ENCODE measurements around the gene SND1. TPM values are rescaled to one million over a fixed set of nuclear protein-coding genes. Genes with fewer than 3 reads are reported as not detected.
"Not testable (repeated sequence)": the region's sequence is repeated elsewhere in the genome, so short reads cannot be mapped to it uniquely, and the experiment has no call there.

SND1 gene
- polyA plus RNA-seq, 5 donors: 117 to 170 (median 151) TPM

DNA sequence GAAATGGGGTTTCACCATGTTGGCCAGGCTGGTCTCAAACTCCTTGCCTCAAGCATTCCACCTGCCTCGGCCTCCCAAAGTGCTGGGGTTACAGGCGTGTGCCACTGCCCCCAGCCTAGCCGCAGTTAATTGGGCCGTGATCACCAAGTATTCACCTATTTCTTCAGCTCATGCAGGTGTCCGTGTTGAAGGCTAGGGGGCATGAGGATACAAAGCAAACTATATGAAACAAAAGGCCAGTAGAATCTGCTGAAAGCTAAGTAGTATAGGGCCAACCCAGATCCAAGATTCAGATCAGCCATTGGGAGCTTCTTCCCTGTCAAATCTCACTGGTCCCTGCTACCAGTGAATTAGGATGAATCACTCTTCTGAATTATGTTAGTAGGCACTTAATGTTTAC lies 305.9 kb downstream of the SND1 start:
- DNase-seq: no peak

GRCh38 chr7:127959770-127960169 lies 307.8 kb downstream of the SND1 start:
- no peak for DNase-seq

DNA sequence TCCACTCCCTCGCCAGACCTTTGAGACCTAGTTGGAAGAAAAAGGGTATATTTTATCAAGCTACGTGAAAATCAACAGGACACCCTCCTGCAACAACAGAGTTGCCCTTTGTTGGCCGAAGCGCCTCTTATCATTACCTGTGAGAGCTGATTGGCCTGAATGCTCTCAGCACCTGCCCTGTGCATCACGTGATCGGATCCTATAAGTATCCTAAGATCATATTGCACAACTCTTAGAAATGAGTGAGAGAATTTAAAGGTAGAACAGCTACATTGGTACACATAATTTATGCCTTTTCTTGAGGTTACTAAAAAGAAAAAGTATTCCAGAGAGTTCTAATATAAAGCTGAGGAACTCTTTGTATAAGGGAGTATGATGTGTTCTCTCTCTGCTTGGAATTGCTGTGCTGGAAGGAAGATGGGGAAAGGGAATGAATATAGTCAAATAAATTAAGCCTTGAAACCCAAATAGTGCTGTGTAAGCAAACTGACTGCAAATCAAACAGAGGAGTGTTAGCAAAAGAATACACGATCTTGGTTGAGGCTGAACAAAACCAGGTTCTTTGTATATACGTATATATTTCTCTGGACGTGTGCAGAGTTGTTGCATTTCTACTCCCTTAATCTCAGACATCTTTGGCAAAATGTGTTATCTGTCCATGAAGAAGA lies 309.9 kb downstream of the SND1 start:
- DNase-seq: no peak

- no peak for DNase-seq
Measured at GRCh38 chr7:127962589-127963361, 310.8 kb downstream of the SND1 start.

- DNase-seq: not testable (repeated sequence)
Measured at GRCh38 chr7:127963850-127964249, 311.9 kb downstream of the SND1 start.

- DNase-seq: no peak
Measured at GRCh38 chr7:127967281-127967680, 315.3 kb downstream of the SND1 start.

GRCh38 chr7:127968547-127968946 lies 316.6 kb downstream of the SND1 start:
- DNase-seq: peak in 1 of 2 donors; percentile 35

DNA sequence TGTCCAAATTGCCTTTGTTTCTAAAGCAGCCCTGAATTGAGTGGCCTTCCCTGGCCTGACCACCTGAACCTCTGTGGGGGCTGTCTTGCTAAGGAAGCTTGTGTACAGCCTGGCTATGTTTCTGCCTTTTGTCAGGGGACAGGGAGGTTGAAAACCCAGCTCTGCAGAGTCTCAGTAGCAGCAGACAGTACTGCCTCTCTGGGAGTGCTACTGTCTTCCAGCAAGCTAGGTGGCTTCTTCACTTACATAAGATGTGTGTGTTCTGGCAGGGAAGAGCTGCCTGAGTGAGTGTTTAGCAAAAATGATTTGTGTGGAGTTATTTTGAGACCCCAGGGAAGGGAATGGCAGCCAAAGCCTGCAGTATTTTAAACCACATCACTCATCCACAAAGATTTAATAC lies 321.8 kb downstream of the SND1 start:
- no peak for DNase-seq

- DNase-seq: no peak
Measured at GRCh38 chr7:127974446-127975035, 322.5 kb downstream of the SND1 start.

- no peak for DNase-seq
Measured at GRCh38 chr7:127976056-127976737, 324.2 kb downstream of the SND1 start.

GRCh38 chr7:127976738-127977120 lies 324.7 kb downstream of the SND1 start:
- no peak for DNase-seq

GRCh38 chr7:127978421-127978820 lies 326.4 kb downstream of the SND1 start:
- DNase-seq: no peak

- no peak for DNase-seq
Measured at GRCh38 chr7:127979113-127979727, 327.2 kb downstream of the SND1 start.

- DNase-seq: no peak
Measured at GRCh38 chr7:127979728-127980126, 327.7 kb downstream of the SND1 start.

DNA sequence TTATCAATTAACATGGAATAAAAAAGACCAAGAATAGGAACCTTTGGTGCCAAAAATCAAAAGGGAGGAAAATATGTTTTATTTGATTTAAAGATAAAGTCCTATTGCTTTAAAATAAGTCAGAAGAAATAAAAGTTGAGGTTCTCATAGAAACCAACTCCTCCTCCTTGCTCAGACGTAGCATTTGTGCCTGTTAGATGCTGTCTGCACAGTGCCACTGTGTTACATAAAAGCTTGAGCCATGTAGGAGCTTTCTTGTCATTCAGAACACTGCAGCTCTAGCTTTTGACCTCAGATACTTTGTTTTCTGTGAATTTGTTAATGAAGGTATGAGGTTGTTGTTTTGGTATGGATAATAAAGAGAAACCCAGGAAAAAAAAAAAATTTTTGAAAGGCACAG lies 328.9 kb downstream of the SND1 start:
- no peak for DNase-seq

DNA sequence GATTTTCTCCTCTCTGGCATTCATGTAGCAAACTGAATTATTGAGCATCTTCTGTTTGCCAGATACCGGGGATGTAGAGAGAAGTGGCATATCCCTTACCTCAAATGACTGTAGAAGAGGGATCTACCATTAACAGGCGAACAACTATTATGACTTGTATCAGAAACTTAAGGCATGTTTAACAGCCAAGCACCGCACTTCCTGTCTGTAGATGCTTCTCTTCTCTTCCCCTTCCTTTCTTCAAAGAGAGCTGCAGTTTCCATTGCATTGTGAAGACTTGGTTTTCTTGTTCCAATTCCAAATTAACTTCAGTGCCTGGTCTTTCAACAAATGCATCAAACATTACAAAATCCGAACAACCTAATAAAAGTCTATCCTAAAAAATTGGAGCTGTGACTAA lies 330.0 kb downstream of the SND1 start:
- DNase-seq: no peak

DNA sequence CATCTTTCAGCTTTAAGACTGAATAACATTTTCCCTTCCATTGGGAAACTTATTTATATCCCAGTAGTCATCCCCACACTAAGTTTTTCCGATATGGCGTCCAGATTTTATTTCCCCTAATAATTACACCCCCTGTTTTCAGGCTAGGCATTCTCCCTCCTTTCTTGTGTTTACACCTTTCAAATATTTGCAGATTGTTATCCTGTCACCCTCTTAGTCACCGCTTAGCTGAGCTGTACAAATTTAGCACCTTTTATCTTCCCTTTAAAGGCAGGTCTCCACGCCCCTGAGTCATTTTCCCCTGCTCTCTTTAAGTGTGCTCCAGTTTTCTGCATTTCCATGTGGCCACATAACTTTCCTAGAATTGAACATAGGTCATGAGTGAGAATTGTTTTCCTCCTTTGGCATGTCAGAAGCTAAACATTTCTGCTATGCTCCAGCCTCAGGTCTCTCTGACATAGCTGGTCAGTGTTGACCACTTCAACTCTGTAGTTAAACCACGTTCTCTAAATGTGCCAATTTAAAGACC lies 331.9 kb downstream of the SND1 start:
- DNase-seq: no peak

GRCh38 chr7:127986581-127987521 lies 334.9 kb downstream of the SND1 start:
- DNase-seq: no peak

DNA sequence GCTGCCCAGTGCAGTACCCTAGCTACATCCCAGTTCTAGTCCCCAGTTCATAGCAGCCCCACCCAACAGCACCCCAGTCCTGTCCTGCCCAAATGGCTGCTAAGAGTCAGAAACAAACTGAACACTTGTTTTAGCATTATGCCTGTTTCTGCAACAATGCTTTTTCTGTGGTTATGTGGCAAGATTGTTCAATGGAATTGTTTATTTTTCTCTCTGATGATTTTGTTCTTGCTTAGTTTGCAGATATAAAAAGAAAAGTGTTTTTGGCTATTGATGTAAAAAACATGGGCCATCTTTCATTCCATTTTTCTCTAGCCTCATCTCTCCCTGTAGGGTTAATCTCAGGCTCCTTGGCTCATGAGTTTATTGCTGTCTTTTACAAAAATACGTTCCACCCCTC lies 336.8 kb downstream of the SND1 start:
- no peak for DNase-seq

- no peak for DNase-seq
Measured at GRCh38 chr7:127993317-127993716, 341.3 kb downstream of the SND1 start.

- DNase-seq: no peak
Measured at GRCh38 chr7:127993987-127994386, 342.0 kb downstream of the SND1 start.
